ENCODE data around the gene PTPRN2. TPM values are rescaled to one million over a fixed set of nuclear protein-coding genes. Genes with fewer than 3 reads are reported as not detected.

Gene PTPRN2
- total RNA-seq, 1 experiment from 2014 or later: 1.2 TPM

DNA sequence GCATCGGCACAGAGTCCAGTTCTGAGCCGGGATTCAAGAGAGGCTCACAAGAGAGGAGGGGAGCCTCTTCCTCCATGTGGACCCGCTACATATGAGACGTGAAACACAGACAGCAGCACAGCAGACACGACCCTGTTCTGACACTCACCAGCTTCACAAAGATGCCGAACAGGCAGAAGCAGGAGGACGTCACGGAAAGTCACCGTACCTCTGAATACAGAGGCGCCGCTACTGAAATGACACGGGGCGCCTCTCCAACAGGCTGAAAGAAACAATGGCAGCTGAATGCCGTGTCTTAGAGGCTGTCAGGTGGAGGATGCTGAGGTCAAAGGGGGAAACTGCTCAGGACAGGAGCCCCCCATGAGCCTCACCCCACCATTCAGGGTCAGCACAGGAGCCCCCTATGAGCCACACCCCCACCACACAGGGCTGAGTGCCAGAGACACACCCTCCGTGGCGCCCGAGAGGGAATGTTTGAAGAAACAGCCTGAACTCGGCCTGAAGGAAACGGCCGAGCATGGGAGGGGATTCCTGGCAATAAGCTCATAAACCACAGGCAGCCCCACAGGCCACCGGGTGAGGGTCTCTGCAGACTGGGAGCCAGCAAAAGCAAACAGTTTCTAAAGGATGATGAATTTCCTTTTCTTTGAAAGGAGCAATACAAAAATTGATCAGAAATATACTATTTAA is 510.3 kb downstream of the PTPRN2 start:
- Histone ChIP-seq H3K9me3 (replicated peaks) (peaks cover 10% of the 10 kb centered on the region), H3K27ac (no peak overlapping the region), H3K4me3 (no peak overlapping the region), H3K27me3 (replicated peaks) (no peaks in the 10 kb centered on the region), H3K36me3 (no peaks in the 10 kb centered on the region), H3K4me1 (replicated peaks) (no peaks in the 10 kb centered on the region)
- no peak for DNase-seq (ENCODE audit: low read depth in 1 of 2, low spot score in 2 of 2)

- H3K27me3 ChIP-seq (replicated peaks): no peaks in the 10 kb centered on the region
- H3K9me3 ChIP-seq (replicated peaks): peaks cover 10% of the 10 kb centered on the region
- H3K4me3 ChIP-seq: no peak overlapping the region
- no peak overlapping the region for H3K27ac ChIP-seq
- H3K4me1 ChIP-seq (replicated peaks): no peaks in the 10 kb centered on the region
- DNase-seq (ENCODE audit: low read depth in 1 of 2, low spot score in 2 of 2): no peak
- H3K36me3 ChIP-seq: no peaks in the 10 kb centered on the region
Observed at GRCh38 chr7:158076656-158077055, 511.0 kb downstream of the PTPRN2 start.

GRCh38 chr7:158076215-158076614 is 511.4 kb downstream of the PTPRN2 start:
- H3K27ac ChIP-seq: no peak overlapping the region
- H3K4me1 ChIP-seq (replicated peaks): no peaks in the 10 kb centered on the region
- H3K9me3 ChIP-seq (replicated peaks): peaks cover 10% of the 10 kb centered on the region
- DNase-seq (ENCODE audit: low read depth in 1 of 2, low spot score in 2 of 2): no peak
- no peaks in the 10 kb centered on the region for H3K27me3 ChIP-seq (replicated peaks)
- no peak overlapping the region for H3K4me3 ChIP-seq
- no peaks in the 10 kb centered on the region for H3K36me3 ChIP-seq

DNA sequence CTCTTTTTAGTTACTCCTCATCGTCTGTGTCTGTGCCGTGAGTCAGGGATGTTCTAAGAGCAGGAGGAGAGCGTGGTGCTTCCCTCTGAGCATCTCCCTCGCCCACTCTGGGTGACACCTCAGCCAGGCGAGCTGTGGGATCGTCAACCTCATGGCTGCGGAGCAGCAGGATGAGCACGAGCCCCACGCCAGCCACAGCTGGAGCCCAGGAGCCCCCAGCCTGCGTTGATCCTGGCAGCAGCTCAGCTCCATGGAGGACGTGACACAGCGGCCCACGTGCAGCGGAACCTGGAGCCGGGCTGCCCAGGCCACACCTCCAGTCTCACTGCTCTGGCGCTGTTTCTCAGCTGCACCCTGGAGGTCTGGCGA is 512.0 kb downstream of the PTPRN2 start:
- Histone ChIP-seq H3K4me1 (replicated peaks) (no peaks in the 10 kb centered on the region), H3K27me3 (replicated peaks) (no peaks in the 10 kb centered on the region), H3K27ac (no peak overlapping the region), H3K36me3 (no peaks in the 10 kb centered on the region), H3K4me3 (no peak overlapping the region), H3K9me3 (replicated peaks) (peaks cover 6% of the 10 kb centered on the region)
- no peak for DNase-seq (ENCODE audit: low read depth in 1 of 2, low spot score in 2 of 2)

DNA sequence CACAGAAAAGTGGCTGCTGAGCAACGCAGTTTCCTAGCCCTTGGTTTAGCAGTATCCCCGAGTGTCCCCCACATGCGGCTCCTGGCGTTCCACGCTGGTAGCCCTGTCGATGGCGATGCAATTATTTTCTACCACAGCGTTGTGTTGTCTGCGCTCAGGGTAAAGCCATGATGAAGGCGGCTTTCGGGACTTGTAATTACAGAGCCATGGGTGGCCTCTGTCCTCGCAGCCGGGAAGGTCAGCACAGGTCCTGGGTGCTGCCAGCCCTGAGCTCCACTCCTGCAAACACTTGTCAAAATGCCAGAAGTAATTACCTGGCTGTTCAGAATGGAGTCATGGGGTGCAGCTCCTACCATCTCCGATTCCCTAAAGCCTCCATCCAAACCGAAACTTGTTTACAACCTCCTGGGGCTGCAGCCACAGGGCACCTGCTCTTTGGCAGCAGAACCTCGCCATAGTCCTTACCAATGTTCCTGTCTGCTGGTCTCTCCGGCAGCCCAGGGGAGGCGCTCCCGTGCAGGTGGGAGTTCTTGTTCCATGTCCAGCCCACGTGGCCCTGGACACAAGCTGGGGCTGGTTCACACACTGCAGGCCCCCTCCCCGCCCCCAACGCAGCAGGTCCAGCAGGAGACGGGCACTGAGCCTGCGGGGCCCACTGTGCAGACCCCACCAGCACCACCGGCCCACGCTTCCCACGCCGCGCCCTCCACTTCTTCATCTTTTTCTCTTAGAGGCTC is 512.6 kb downstream of the PTPRN2 start:
- Histone ChIP-seq H3K27me3 (replicated peaks) (no peaks in the 10 kb centered on the region), H3K36me3 (no peaks in the 10 kb centered on the region)

DNA sequence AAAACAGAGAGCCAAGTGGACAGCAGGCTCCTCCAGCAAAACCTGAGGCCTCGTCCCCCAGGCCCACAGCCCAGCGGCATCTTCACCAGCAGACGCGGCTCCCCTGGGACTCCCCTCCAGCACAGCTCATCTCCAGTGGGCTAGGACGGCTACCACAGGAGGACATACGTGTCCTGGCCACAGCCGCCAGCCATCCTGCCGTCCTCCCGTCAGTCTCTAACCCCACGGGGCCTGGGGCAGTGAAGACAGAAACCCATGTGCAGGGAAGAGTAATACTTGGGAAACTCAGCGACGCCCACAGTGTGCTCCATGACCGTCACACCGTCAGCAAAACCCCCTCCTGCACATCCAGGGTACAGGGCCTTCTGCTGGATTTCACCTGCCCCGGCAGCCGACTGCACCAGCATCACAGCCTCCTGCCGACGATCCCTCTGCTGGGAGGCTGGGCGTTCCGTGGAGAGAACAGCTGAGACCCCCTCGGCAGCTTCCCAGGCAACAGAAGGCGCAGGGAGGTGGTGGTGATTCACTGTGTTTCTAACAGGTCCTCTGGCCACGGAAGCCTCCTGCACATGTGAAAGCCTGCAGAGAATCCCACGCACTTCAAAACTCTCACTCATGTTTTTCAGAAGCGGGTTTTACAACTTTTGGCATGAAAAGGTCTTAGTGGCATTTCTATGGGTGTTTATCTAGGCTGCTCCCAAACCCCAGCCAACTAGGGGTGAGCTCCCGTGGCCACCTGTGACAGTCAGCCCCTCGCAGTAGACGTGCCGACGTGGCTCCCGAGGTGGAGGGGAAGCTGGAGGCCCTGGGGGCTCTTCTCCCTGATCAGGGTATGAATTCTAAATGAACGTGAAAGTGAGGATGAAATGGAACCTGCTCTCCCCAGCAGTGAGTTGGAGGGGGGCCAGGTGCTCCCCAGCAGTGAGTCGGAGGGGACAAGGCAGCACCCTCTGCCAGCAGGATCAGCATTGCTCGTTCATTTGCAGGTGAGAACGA is 513.5 kb downstream of the PTPRN2 start:
- no peaks in the 10 kb centered on the region for H3K27me3 ChIP-seq (replicated peaks)
- H3K4me3 ChIP-seq: no peak overlapping the region
- DNase-seq (ENCODE audit: low read depth in 1 of 2, low spot score in 2 of 2): no peak
- H3K36me3 ChIP-seq: no peaks in the 10 kb centered on the region
- H3K4me1 ChIP-seq (replicated peaks): no peaks in the 10 kb centered on the region
- peaks cover 6% of the 10 kb centered on the region for H3K9me3 ChIP-seq (replicated peaks)
- H3K27ac ChIP-seq: no peak overlapping the region

More for the DNA sequence above, 512.6 kb downstream of the PTPRN2 start:
- no peaks in the 10 kb centered on the region for H3K4me1 ChIP-seq (replicated peaks)
- H3K9me3 ChIP-seq (replicated peaks): peaks cover 6% of the 10 kb centered on the region
- no peak overlapping the region for H3K27ac ChIP-seq
- no peak overlapping the region for H3K4me3 ChIP-seq
- DNase-seq (ENCODE audit: low read depth in 1 of 2, low spot score in 2 of 2): no peak

DNA sequence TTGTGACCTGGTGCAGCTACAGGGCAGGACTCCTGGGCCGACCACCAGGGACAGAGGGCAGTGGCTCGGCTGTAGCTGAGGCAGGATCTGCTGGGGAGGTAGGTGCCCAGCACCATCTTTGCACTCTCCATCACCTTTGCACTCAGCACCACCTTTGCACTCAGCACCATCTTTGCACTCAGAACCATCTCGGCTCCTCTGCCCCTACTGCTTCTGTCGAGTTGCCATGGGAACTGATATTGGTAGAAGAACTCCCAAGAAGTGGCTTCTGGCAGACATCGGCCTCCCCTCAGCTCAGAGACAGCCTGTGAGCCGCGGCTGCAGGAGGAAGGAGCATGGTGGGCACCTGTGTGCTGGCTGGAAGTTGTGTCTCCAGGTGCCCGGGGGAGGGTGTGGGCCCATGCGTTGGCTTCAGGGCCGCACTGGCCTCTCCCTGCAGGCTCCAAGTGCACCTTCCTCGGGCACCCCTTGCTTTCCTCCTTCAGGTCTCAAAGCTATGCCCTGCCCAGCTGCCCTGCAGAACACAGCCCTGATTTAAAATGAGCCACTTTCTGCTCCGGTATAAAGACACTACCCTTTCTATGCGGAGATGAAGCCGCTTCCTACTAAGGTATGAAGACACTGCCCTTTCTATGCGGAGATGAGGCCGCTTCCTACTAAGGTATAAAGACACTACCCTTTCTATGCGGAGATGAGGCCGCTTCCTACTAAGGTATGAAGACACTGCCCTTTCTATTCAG is 514.5 kb downstream of the PTPRN2 start:
- DNase-seq (ENCODE audit: low read depth in 1 of 2, low spot score in 2 of 2): no peak
- Histone ChIP-seq H3K9me3 (replicated peaks) (peaks cover 6% of the 10 kb centered on the region), H3K36me3 (no peaks in the 10 kb centered on the region), H3K27ac (no peak overlapping the region), H3K4me1 (replicated peaks) (no peaks in the 10 kb centered on the region), H3K27me3 (replicated peaks) (no peaks in the 10 kb centered on the region), H3K4me3 (no peak overlapping the region)

DNA sequence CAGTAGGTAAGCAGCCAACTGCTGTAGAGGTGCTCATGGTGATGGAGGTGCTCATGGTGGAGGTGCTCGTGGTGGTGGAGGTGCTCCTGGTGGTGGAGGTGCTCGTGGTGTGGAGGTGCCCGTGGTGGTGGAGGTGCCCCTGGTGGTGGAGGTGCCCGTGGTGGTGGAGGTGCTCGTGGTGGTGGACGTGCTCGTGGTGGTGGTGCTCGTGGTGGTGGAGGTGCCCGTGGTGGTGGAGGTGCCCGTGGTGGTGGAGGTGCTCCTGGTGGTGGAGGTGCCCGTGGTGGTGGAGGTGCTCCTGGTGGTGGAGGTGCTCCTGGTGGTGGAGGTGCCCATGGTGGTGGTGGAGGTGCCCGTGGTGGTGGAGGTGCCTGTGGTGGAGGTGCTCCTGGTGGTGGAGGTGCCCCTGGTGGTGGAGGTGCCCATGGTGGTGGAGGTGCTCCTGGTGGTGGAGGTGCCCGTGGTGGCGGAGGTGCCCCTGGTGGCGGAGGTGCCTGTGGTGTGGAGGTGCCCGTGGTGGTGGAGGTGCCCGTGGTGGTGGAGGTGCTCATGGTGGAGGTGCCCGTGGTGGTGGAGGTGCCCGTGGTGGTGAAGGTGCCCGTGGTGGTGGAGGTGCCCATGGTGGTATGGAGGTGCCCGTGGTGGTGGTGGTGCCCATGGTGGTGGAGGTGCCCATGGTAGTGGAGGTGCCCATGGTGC is 517.3 kb downstream of the PTPRN2 start:
- no peak for DNase-seq (ENCODE audit: low read depth in 1 of 2, low spot score in 2 of 2)
- Histone ChIP-seq H3K27ac (no peak overlapping the region), H3K4me3 (no peak overlapping the region), H3K36me3 (no peaks in the 10 kb centered on the region), H3K27me3 (replicated peaks) (no peaks in the 10 kb centered on the region), H3K4me1 (replicated peaks) (no peaks in the 10 kb centered on the region), H3K9me3 (replicated peaks) (peaks cover 5% of the 10 kb centered on the region)

DNA sequence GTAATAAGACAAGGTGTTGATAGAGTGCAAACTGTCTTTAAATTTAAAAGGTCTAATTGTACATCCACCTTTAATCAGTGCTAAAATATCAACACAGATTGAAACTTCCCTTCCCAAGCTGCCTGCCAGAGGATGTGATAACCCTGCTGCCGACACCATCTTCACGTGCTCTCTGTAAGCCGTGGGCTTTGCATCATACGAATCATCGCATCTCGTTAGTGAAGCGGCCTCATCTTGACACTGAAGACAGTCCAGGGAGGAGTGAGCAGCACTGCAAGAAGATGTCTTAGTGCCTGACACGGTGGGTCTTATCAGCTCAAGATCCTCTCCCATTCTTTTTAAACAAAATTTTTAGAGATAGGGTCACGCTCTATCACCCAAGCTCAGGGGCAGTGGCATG is 518.8 kb downstream of the PTPRN2 start:
- Histone ChIP-seq H3K4me1 (replicated peaks) (no peaks in the 10 kb centered on the region), H3K4me3 (no peak overlapping the region), H3K27me3 (replicated peaks) (no peaks in the 10 kb centered on the region), H3K9me3 (replicated peaks) (peaks cover 5% of the 10 kb centered on the region), H3K27ac (no peak overlapping the region), H3K36me3 (no peaks in the 10 kb centered on the region)
- DNase-seq (ENCODE audit: low read depth in 1 of 2, low spot score in 2 of 2): no peak

- Histone ChIP-seq H3K9me3 (replicated peaks) (peaks cover 5% of the 10 kb centered on the region), H3K4me1 (replicated peaks) (no peaks in the 10 kb centered on the region), H3K36me3 (no peaks in the 10 kb centered on the region), H3K27me3 (replicated peaks) (no peaks in the 10 kb centered on the region), H3K27ac (no peak overlapping the region), H3K4me3 (no peak overlapping the region)
- no peak for DNase-seq (ENCODE audit: low read depth in 1 of 2, low spot score in 2 of 2)
Observed at GRCh38 chr7:158067931-158068482, 519.6 kb downstream of the PTPRN2 start.

DNA sequence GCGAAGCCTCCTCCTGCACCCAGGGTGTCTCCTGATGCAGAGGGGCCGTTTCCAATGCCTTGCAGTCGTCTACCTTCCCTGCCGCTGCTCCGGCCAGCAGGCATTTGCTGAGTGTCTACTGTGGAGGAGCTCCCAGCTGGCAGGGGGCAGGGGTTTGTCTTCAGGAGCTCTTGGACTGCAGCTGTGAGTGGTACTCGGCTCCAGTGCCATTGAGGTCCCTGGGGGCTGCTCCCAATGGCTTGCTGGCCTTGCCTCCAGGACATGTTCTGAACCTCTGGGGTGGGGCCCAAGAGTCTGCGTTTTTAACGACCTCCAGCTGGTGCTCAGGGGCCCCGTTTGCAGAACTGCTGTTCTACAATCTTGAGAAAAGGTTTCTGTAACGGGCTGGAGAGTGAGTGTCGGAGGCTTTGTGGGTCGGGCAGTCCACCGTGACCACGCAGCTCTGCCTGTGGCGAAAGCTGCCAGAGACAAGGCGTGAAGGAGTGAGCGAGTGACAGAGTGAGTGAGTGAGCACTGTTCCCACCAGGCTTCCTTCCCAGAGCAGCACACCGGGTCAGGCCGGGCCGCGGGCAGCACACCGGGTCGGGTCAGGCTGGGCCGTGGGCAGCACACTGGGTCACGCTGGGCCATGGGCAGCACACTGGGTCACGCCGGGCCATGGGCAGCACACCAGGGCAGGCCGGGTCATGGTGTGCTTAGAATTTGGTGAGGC is 520.2 kb downstream of the PTPRN2 start:
- Histone ChIP-seq H3K9me3 (replicated peaks) (peaks cover 7% of the 10 kb centered on the region), H3K4me3 (no peak overlapping the region)
- no peak for DNase-seq (ENCODE audit: low read depth in 1 of 2, low spot score in 2 of 2)

DNA sequence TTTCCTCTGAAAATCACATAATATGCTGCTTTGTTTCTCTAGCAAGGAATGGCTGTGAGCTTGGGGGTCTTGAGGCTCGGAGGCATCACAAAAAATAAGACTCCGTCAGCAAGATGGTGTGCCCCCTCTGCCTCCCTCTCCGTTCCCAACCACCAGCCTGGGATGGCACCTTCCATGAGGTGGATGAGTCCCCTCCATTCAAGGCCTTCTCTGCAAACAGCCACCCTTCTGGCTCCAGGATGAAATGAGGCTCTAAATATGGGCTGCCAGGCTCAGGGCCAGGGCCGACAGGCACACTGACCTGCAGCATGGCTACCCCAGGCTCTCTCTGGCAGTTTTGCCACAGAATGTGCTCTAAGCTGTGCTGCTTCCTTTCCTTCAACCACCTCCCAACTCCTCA is 521.5 kb downstream of the PTPRN2 start:
- no peaks in the 10 kb centered on the region for H3K27me3 ChIP-seq (replicated peaks)
- no peaks in the 10 kb centered on the region for H3K4me1 ChIP-seq (replicated peaks)
- H3K27ac ChIP-seq: no peak overlapping the region
- no peak for DNase-seq (ENCODE audit: low read depth in 1 of 2, low spot score in 2 of 2)
- H3K36me3 ChIP-seq: no peaks in the 10 kb centered on the region
- H3K9me3 ChIP-seq (replicated peaks): peaks cover 19% of the 10 kb centered on the region
- no peak overlapping the region for H3K4me3 ChIP-seq

More for the DNA sequence above, 520.2 kb downstream of the PTPRN2 start:
- no peaks in the 10 kb centered on the region for H3K4me1 ChIP-seq (replicated peaks)
- no peaks in the 10 kb centered on the region for H3K36me3 ChIP-seq
- H3K27me3 ChIP-seq (replicated peaks): no peaks in the 10 kb centered on the region
- H3K27ac ChIP-seq: no peak overlapping the region
